ENCODE data around the gene YJU2.
"Not testable (repeated sequence)": the region's sequence is repeated elsewhere in the genome, so short reads cannot be mapped to it uniquely, and the experiment has no call there.

Gene YJU2

DNA sequence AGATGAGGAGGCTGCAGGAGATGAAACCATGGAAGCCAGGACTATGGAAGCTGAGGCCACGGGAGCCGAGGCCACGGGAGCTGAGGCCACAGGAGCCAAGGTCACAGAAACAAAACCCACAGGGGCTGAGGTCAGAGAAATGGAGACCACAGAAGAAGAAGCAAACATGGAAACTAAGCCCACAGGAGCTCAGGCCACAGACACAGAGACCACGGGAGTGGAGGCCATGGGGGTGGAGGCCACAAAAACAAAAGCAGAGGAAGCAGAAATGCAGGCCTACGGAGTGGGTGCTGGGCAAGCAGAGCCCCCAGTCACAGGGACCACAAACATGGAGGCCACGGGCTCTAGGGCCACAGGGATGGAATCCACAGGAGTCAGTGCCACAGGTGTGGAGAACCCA, 30.0 kb upstream of the YJU2 start:
- H3K4me3 ChIP-seq (ENCODE audit: low read depth, low read length): no peak overlapping the region
- DNase-seq (ENCODE audit: low read depth): no peak
- no peak for TF ChIP-seq CTCF (IDR thresholded peaks at IDR 0.05; ENCODE audit: control insufficient read depth, extremely low read depth, insufficient read depth)

DNA sequence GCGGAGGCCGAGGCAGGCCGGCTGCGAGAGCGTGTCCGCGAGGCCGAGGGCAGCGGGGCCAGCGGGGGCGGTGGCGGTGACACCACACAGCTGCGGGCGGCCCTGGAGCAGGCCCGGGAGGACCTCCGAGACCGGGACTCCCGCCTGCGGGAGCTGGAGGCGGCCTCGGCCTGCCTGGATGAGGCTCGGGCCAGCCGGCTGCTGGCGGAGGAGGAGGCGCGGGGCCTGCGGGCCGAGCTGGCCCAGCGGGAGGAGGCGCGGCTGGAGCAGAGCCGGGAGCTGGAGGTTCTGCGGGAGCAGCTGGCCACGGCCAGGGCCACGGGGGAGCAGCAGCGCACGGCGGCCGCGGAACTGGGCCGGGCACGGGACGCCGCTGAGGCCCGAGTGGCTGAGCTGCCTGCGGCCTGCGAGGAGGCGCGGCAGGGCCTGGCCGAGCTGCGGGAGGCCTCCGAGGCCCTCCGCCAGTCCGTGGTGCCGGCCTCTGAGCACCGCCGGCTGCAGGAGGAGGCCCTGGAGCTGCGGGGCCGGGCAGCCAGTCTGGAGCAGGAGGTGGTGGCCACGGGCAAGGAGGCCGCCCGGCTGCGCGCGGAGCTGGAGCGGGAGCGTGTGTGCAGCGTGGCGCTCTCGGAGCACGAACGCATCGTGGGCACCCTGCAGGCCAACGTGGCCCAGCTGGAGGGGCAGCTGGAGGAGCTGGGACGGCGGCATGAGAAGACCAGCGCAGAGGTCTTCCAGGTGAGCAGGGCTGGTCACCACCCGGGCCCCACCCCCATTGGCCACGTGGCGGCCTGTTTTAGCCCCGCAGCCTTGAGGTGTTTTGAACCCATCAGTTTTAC, 29.2 kb upstream of the YJU2 start:
- no peak overlapping the region for H3K4me3 ChIP-seq (ENCODE audit: low read depth, low read length)
- no peak for TF ChIP-seq CTCF (IDR thresholded peaks at IDR 0.05; ENCODE audit: control insufficient read depth, extremely low read depth, insufficient read depth)
- no peak for DNase-seq (ENCODE audit: low read depth)

DNA sequence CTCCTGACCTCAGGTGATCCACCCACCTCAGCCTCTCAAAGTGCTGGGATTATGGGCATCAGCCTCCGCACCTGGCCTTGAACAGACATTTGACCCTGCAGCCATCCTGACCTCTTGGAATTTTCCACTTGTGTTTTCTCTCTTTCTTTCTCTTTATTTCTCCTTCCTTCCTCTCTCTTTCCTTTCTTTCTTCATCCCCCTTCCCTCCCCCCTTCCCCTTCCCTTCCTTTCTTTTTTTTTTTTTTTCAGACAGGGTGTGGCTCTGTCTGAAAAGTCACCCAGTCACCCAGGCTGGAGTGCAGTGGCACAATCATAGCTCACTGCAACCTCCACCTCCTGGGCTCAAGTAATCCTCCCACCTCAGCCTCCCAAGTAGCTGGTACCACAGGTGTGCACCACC, 28.4 kb upstream of the YJU2 start:
- not testable (repeated sequence) for H3K4me3 ChIP-seq (ENCODE audit: low read depth, low read length); DNase-seq (ENCODE audit: low read depth)

DNA sequence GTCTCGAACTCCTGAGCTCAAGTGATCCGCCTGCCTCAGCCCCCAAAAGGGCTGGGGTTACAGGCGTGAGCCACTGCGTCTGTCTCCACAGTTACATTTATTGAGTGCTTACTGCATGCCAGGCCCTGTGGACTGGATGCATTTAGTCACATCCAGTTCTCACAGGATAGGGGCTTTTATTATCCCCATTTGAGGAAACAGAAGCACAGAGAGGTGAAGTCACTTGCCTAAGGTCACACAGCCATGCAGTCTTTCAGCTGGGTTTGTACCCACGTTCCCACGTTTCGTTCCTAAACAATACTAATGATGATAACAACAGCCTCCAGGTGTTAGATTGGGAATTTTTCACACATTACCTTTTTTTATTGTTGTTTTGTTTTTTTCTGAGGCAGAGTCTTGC, 26.7 kb upstream of the YJU2 start:
- no peak overlapping the region for H3K4me3 ChIP-seq (ENCODE audit: low read depth, low read length)
- TF ChIP-seq CTCF (IDR thresholded peaks at IDR 0.05; ENCODE audit: control insufficient read depth, extremely low read depth, insufficient read depth): no peak
- no peak for DNase-seq (ENCODE audit: low read depth)

DNA sequence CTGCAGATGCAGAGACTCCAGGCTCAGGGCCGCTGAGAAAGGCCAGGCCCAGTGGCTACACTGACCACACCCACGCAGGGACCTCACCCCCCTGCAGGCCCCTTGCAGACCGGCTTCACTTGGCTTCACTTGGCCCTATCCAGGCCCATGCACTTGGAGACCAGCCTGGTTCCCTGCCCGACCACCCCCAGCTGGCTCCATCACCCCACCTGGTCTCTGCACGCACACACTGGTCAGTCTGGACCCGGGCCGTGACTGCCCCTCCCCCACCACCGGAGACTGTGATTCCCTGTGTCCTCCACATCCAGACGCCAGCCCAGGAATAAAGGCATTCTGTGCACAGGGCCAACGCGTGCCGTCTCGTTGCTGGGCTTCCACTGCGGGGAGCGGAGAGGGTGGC, 22.4 kb upstream of the YJU2 start:
- DNase-seq (ENCODE audit: low read depth): no peak
- no peak for TF ChIP-seq CTCF (IDR thresholded peaks at IDR 0.05; ENCODE audit: control insufficient read depth, extremely low read depth, insufficient read depth)
- H3K4me3 ChIP-seq (ENCODE audit: low read depth, low read length): no peak overlapping the region

DNA sequence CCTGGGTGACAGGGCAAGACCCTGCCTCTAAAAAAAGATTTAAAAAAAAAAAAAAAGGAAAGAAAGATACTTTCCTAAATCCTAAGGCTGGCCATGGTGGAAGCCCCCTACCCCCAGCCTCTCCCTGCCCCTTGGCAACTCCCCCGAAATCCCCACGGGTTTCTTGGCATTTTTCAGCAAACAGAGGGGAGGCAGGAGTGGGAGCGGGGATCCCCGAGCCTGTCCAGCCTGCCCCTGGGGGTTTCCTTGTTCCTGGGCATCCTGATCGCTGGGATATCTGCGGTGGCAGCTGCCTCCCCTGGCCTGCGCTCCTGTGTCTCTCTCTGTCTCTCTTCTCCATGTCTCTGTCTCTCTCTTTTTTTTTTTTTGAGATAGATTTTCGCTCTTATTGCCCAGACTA, 21.0 kb upstream of the YJU2 start:
- TF ChIP-seq CTCF (IDR thresholded peaks at IDR 0.05; ENCODE audit: control insufficient read depth, extremely low read depth, insufficient read depth): no peak
- no peak overlapping the region for H3K4me3 ChIP-seq (ENCODE audit: low read depth, low read length)
- no peak for DNase-seq (ENCODE audit: low read depth)

DNA sequence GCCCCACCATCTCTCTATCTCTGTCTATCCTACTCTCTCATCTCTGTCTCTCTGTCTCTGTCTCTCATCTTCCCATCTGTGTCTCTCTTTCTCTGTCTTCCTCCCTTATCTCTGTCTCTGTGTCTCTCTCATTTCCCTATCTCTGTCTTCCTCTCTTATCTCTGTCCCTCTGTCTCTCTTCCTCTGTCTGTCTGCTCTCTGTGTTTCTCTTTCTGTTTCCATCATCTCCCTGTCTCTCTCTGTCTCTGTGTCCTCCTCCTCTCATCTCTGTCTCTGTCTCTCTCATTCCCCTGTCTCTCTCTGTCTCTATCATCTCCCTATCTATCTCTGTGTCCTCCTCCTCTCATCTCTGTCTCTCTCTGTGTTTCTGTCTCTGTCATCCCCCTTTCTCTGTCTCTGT, 19.1 kb upstream of the YJU2 start:
- no peak for TF ChIP-seq CTCF (IDR thresholded peaks at IDR 0.05; ENCODE audit: control insufficient read depth, extremely low read depth, insufficient read depth)
- DNase-seq (ENCODE audit: low read depth): no peak
- H3K4me3 ChIP-seq (ENCODE audit: low read depth, low read length): no peak overlapping the region

Data from LNCaP clone FGC (cell line).